HG02588 (cell line): ENCODE results near the gene PGAP1.

Source experiments
- ATAC-seq: cut with Tn5 transposase; IDR thresholded peaks from one replicate; pipeline ENCODE4 v1.9.1; 2021; ENCODE audit warnings: mild to moderate bottlenecking, moderate library complexity; ENCODE audit not compliant: unreplicated experiment

Gene PGAP1

DNA sequence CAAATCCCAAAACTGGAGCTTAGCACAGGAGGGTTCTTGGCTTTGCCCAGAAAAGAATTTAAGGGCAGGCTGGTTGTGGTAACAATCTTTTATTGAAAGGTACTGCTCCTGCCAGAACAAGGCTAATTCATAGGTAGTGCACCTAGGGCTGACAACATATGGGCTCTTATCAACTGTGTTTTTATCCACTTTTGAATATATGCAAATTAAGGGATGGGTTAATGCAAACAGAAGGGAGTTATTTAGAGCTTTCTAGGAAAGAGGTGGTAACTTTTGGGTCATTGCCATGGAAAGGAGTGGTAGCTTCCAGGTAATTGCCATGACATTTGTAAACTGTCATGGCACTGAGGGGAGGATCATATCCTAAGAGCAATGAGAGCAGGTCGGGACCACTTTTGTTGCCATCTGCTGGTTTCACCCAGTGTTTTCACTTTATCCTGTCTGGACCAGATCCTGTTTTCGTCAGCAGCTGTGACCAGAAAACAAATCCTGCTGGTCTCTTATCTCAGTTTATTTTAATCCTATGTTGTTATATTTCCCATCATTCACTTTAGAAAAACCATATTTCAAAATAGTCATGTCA lies 118.3 kb downstream of the PGAP1 start:
- ATAC-seq, result no peak

- no peak for ATAC-seq
Observed at GRCh38 chr2:196804381-196804780, 122.1 kb downstream of the PGAP1 start.

DNA sequence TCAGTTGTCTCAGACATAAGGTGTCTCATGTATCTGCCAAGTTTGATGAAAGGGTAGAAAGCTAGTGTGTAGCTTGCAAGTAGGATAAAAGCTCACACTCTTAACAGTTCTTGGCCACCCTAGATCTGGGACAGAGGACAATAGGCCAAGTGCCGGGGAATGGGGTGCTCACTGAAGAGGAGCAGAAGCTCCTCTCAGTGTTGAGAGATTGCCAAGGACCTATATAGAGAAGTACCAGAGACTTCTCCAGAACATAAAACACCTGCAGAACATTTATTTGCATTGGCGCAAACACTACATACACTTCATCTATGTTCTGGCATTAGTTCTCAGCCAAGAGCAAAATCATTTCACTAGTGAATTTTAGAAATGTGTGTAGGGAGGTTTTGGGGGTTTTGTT lies 124.1 kb downstream of the PGAP1 start:
- no peak for ATAC-seq

GRCh38 chr2:196801674-196802261 lies 124.7 kb downstream of the PGAP1 start:
- no peak for ATAC-seq

- ATAC-seq, result no peak
Observed at GRCh38 chr2:196798980-196799379, 127.5 kb downstream of the PGAP1 start.

GRCh38 chr2:196792865-196793264 lies 133.6 kb downstream of the PGAP1 start:
- no peak for ATAC-seq

DNA sequence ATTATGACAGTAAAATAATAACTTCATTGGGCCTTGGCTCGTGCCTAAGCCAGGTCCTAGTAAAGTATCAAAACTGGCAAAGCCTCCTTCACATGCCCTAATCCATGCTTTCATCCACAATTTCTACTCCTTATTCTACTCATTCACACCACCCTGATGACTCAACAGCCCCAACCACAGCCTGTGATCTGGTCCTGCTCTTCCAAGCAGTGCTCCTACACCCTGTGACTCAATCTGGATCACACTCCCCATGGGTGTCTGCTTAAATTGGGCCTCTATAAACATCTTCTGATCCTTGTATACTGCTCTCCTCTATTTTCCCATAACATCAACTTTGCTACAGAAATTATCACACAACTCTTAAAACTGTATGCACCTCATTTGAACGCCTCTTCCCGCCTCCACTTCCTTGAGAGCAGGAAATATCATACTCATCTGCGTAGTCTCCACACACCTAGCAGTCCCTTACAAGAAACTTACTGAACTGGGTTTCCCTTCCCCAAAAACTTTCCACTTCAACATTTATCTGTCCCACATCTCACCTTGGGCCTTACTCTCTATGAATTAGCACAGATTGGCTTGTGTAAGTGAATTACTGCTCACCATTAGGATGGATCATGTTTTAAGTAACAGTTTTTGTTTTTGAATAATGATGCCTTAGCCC lies 142.9 kb downstream of the PGAP1 start:
- no peak for ATAC-seq
